ENCODE data around the gene SFSWAP. TPM values are rescaled to one million over a fixed set of nuclear protein-coding genes. Genes with fewer than 3 reads are reported as not detected.

SFSWAP gene
- total RNA-seq, 1 donor from 2014 or later, result 60.1 TPM

GRCh38 chr12:131720921-131721320 is 10.0 kb downstream of the SFSWAP start:
- Mint-ChIP-seq H3K9me3 (no peaks in the 10 kb centered on the region), H3K4me1 (ENCODE audit: low read depth) (peaks cover 15% of the 10 kb centered on the region), H3K36me3 (ENCODE audit: low read depth) (peaks cover 78% of the 10 kb centered on the region), H3K4me3 (ENCODE audit: low read depth) (no peak overlapping the region), H3K27ac (peak overlapping the region; percentile 31), H3K27me3 (ENCODE audit: low read depth) (no peaks in the 10 kb centered on the region)
- intact Hi-C loops (cut with micrococcal nuclease), result no loop called here
- no peak for DNase-seq (ENCODE audit: low spot score)

GRCh38 chr12:131721548-131721947 is 10.7 kb downstream of the SFSWAP start:
- Mint-ChIP-seq H3K27ac (no peak overlapping the region), H3K9me3 (no peaks in the 10 kb centered on the region), H3K4me3 (ENCODE audit: low read depth) (no peak overlapping the region), H3K27me3 (ENCODE audit: low read depth) (no peaks in the 10 kb centered on the region), H3K36me3 (ENCODE audit: low read depth) (peaks cover 78% of the 10 kb centered on the region), H3K4me1 (ENCODE audit: low read depth) (peaks cover 15% of the 10 kb centered on the region)
- DNase-seq (ENCODE audit: low spot score), result no peak
- intact Hi-C loops (cut with micrococcal nuclease), result no loop called here

DNA sequence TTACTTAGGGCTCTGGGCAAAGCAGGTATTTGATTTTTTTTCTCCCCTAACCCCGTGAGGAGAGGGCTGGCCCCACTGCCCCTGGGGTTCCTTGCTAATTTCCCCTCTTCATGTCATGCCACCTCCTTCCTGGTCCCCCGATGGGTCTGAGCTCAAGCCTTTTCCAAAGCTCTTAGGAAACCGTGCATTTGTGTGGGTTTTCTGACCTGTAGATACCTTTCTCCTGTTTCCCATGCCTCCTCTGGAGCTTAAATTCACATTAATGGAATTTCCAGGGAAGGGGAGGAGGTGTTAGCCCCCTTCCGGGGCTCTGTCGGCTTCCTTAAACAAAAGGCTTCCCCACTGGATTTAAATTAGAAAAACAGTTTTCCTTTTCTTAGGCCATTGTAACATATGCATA is 12.6 kb downstream of the SFSWAP start:
- Mint-ChIP-seq H3K9me3 (no peaks in the 10 kb centered on the region), H3K27ac (peak overlapping the region; percentile 5), H3K27me3 (ENCODE audit: low read depth) (no peaks in the 10 kb centered on the region), H3K4me1 (ENCODE audit: low read depth) (peaks cover 15% of the 10 kb centered on the region), H3K4me3 (ENCODE audit: low read depth) (no peak overlapping the region), H3K36me3 (ENCODE audit: low read depth) (peaks cover 82% of the 10 kb centered on the region)
- intact Hi-C loops (cut with micrococcal nuclease), result no loop called here
- no peak for DNase-seq (ENCODE audit: low spot score)

- Mint-ChIP-seq H3K4me1 (ENCODE audit: low read depth) (peaks cover 15% of the 10 kb centered on the region), H3K4me3 (ENCODE audit: low read depth) (no peak overlapping the region), H3K27me3 (ENCODE audit: low read depth) (no peaks in the 10 kb centered on the region), H3K9me3 (no peaks in the 10 kb centered on the region), H3K27ac (no peak overlapping the region), H3K36me3 (ENCODE audit: low read depth) (peaks cover 83% of the 10 kb centered on the region)
- intact Hi-C loops (cut with micrococcal nuclease), result no loop called here
- DNase-seq (ENCODE audit: low spot score), result no peak
Measured at GRCh38 chr12:131724534-131724933, 13.6 kb downstream of the SFSWAP start.

- peaks cover 84% of the 10 kb centered on the region for H3K36me3 Mint-ChIP-seq (ENCODE audit: low read depth)
- H3K27me3 Mint-ChIP-seq (ENCODE audit: low read depth), result no peaks in the 10 kb centered on the region
- H3K4me1 Mint-ChIP-seq (ENCODE audit: low read depth), result peaks cover 15% of the 10 kb centered on the region
- no peak for DNase-seq (ENCODE audit: low spot score)
- intact Hi-C loops (cut with micrococcal nuclease), result no loop called here
- no peak overlapping the region for H3K27ac Mint-ChIP-seq
- no peak overlapping the region for H3K4me3 Mint-ChIP-seq (ENCODE audit: low read depth)
- no peaks in the 10 kb centered on the region for H3K9me3 Mint-ChIP-seq
Measured at GRCh38 chr12:131725503-131725902, 14.6 kb downstream of the SFSWAP start.

GRCh38 chr12:131728720-131729119 is 17.8 kb downstream of the SFSWAP start:
- no peak for DNase-seq (ENCODE audit: low spot score)
- H3K9me3 Mint-ChIP-seq, result no peaks in the 10 kb centered on the region
- H3K4me1 Mint-ChIP-seq (ENCODE audit: low read depth), result peaks cover 3% of the 10 kb centered on the region
- no peak overlapping the region for H3K4me3 Mint-ChIP-seq (ENCODE audit: low read depth)
- intact Hi-C loops (cut with micrococcal nuclease), result no loop called here
- no peak overlapping the region for H3K27ac Mint-ChIP-seq
- H3K27me3 Mint-ChIP-seq (ENCODE audit: low read depth), result no peaks in the 10 kb centered on the region
- H3K36me3 Mint-ChIP-seq (ENCODE audit: low read depth), result peaks cover 84% of the 10 kb centered on the region

- DNase-seq (ENCODE audit: low spot score), result no peak
- Mint-ChIP-seq H3K4me1 (ENCODE audit: low read depth) (no peaks in the 10 kb centered on the region), H3K36me3 (ENCODE audit: low read depth) (peaks cover 88% of the 10 kb centered on the region), H3K4me3 (ENCODE audit: low read depth) (no peak overlapping the region), H3K27me3 (ENCODE audit: low read depth) (no peaks in the 10 kb centered on the region), H3K9me3 (no peaks in the 10 kb centered on the region), H3K27ac (no peak overlapping the region)
- intact Hi-C loops (cut with micrococcal nuclease), result no loop called here
Measured at GRCh38 chr12:131729254-131729955, 18.5 kb downstream of the SFSWAP start.

- Mint-ChIP-seq H3K27ac (no peak overlapping the region), H3K27me3 (ENCODE audit: low read depth) (no peaks in the 10 kb centered on the region), H3K36me3 (ENCODE audit: low read depth) (peaks cover 69% of the 10 kb centered on the region), H3K4me1 (ENCODE audit: low read depth) (no peaks in the 10 kb centered on the region), H3K4me3 (ENCODE audit: low read depth) (no peak overlapping the region), H3K9me3 (no peaks in the 10 kb centered on the region)
- intact Hi-C loops (cut with micrococcal nuclease), result no loop called here
- DNase-seq (ENCODE audit: low spot score), result no peak
Measured at GRCh38 chr12:131732996-131733615, 22.2 kb downstream of the SFSWAP start.

DNA sequence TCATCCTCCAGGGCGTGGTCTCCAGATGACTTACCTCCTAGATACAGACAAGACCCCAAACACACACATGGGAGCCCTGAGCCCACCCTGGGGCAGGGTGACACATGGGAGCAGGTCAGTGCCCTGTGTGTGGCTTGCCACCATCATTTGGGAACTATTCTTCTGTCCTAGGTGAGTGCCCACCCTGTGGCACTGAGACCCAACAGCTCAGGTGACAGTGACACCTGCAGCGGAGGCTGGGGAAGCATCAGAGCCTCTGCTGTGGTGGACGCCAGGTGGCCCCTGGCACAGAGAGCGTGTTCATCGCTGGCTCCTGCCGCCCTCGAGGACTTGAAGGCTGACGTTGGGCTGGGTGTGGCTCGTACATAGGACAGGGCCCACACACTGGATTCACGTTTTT is 23.0 kb downstream of the SFSWAP start:
- Mint-ChIP-seq H3K36me3 (ENCODE audit: low read depth) (peaks cover 65% of the 10 kb centered on the region), H3K4me1 (ENCODE audit: low read depth) (no peaks in the 10 kb centered on the region), H3K27ac (no peak overlapping the region), H3K27me3 (ENCODE audit: low read depth) (no peaks in the 10 kb centered on the region), H3K4me3 (ENCODE audit: low read depth) (no peak overlapping the region), H3K9me3 (no peaks in the 10 kb centered on the region)
- intact Hi-C loops (cut with micrococcal nuclease), result no loop called here
- DNase-seq (ENCODE audit: low spot score), result no peak

DNA sequence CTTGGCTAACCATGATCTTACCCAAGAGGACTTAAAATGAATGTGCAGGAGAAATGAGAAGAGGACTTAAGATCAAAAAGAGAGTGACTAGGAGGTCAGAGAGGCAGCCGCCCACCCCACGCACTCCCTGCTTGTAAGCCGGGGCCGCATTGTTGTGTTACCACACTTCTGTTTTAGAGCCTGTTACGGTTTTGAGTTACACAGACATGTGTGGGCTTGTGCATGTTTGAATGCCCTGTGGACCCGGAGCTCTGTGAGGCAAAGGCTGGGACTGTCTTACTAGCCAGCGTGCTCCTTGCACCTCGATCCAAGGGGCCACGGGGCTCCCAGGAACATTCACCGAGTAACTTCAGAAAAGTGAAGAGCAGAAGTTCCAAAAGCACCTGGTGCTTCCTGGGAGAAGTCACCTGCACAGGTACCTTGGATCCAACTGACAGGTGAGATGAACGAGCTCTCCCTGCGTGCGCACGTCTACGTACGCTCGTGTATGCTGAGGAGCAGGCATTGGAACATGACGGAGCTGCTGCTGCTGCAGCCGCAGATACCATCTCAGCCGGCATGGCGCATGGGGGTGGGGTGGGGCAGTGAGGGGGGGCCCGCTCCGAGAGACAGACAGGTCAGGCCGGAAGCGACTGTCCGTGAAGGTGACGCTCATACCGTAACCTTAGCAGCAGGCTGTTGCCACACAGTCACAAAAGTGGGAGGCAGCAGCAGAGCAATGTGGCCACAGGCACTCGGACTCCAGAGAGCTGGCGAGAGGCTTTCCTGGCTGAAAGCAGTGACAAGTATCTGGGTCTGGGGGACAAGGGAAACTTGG is 23.7 kb downstream of the SFSWAP start:
- Mint-ChIP-seq H3K9me3 (no peaks in the 10 kb centered on the region), H3K4me1 (ENCODE audit: low read depth) (no peaks in the 10 kb centered on the region), H3K36me3 (ENCODE audit: low read depth) (peaks cover 61% of the 10 kb centered on the region), H3K4me3 (ENCODE audit: low read depth) (no peak overlapping the region), H3K27ac (no peak overlapping the region), H3K27me3 (ENCODE audit: low read depth) (no peaks in the 10 kb centered on the region)
- DNase-seq (ENCODE audit: low spot score), result no peak
- intact Hi-C loops (cut with micrococcal nuclease), result no loop called here

DNA sequence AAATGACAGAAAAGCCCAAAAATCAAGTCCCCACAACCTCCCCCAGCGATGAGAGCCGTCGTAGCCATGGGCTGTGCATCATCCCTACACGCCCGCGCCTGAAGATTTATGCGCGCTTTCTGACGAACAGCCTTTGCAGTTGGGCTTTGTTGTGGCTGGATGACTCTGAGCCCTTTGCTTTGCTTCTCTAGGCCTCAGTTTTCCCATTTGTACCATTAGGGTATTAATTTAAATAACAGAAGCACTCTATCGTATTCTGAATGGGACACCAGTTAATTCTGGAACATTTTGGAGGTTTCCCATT is 24.2 kb downstream of the SFSWAP start:
- no peak overlapping the region for H3K4me3 Mint-ChIP-seq (ENCODE audit: low read depth)
- no peaks in the 10 kb centered on the region for H3K9me3 Mint-ChIP-seq
- H3K36me3 Mint-ChIP-seq (ENCODE audit: low read depth), result peaks cover 60% of the 10 kb centered on the region
- intact Hi-C loops (cut with micrococcal nuclease), result no loop called here
- no peaks in the 10 kb centered on the region for H3K4me1 Mint-ChIP-seq (ENCODE audit: low read depth)
- H3K27me3 Mint-ChIP-seq (ENCODE audit: low read depth), result no peaks in the 10 kb centered on the region
- H3K27ac Mint-ChIP-seq, result no peak overlapping the region
- no peak for DNase-seq (ENCODE audit: low spot score)

DNA sequence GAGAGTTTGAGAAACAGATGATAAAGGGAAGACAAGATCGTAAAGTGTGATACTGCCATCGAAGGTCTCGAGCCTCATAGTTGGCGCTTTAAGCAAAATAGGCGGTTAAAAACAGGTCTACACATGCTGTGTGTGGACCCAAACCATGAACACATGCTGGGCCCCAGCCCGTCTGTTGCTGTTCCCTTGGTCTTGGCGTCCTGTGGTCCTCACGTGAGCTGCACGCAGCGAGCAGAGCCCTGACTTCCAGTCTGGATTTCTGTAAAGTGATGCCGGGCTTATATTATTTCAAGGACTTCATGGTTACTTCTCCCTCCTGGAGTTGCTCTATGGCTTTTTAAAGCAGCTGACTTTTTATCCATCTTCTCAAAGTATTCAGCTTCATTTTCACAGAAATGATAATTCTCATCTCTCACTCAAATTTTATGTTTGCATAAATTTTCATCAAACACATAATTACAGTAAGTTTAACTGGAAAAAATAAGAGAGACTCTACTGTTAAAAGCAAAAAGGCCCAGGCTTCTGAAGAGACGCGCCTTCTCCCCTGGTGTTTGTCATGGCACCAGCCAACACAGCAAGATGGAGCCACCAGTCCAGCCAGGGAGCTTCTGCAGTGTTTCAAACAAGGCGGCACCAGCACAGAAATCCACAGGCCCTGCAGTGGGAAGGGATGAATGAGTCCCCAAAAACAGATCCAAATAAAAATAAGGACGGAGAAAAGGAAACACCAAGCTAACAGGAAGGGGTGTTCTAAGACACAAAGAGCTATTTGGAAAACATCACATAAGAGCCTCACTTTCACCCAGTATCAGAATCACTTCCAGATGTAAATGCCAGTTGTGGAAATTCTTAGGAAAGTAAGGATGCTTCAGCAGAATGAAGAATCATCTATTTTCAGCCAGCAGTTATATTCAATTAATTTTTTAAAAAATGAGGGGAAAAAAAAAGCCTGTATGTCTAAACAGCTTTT is 24.9 kb downstream of the SFSWAP start:
- H3K27me3 Mint-ChIP-seq (ENCODE audit: low read depth), result no peaks in the 10 kb centered on the region
- no peak for DNase-seq (ENCODE audit: low spot score)
- H3K36me3 Mint-ChIP-seq (ENCODE audit: low read depth), result peaks cover 61% of the 10 kb centered on the region
- H3K9me3 Mint-ChIP-seq, result no peaks in the 10 kb centered on the region
- intact Hi-C loops (cut with micrococcal nuclease), result no loop called here
- no peaks in the 10 kb centered on the region for H3K4me1 Mint-ChIP-seq (ENCODE audit: low read depth)
- H3K27ac Mint-ChIP-seq, result no peak overlapping the region
- H3K4me3 Mint-ChIP-seq (ENCODE audit: low read depth), result no peak overlapping the region
